HG02885 (cell line): Measurements from ENCODE around the gene IFT88.

Experiments used
- ATAC-seq: cut with Tn5 transposase; IDR thresholded peaks from one replicate; pipeline ENCODE4 v1.9.1; 2021; ENCODE audit warnings: mild to moderate bottlenecking; ENCODE audit not compliant: unreplicated experiment, poor library complexity

Gene IFT88

GRCh38 chr13:20565115-20565736 lies 1.7 kb upstream of the IFT88 start:
- ATAC-seq: no peak

DNA sequence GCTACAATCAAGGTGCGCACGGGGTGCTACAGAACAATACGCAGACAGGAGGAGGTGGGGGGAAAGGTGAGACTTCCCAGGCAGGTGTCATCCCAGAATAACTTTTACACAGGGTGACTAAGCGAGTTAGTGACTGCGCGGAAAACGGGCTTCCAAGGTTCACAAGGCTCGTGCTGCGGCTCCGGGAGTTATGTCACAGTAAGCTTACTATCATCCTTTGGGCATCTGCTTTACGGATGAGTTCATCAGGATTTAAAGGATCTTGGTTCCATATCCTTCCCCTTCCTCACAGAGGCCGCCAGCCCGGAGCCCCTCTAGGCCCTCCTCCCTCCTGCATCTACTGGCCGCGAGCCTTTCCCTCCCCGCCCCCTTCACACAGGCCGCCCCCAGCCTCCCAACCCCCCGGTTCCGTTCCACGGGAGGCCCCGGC lies 474 bp upstream of the IFT88 start:
- peak; percentile 43 for ATAC-seq

GRCh38 chr13:20567881-20568528 lies 1.0 kb downstream of the IFT88 start:
- no peak for ATAC-seq

GRCh38 chr13:20570517-20570916 lies 3.6 kb downstream of the IFT88 start:
- ATAC-seq: no peak

- ATAC-seq: no peak
Observed at GRCh38 chr13:20571676-20572075, 4.7 kb downstream of the IFT88 start.

GRCh38 chr13:20573186-20573585 lies 6.2 kb downstream of the IFT88 start:
- ATAC-seq: no peak

DNA sequence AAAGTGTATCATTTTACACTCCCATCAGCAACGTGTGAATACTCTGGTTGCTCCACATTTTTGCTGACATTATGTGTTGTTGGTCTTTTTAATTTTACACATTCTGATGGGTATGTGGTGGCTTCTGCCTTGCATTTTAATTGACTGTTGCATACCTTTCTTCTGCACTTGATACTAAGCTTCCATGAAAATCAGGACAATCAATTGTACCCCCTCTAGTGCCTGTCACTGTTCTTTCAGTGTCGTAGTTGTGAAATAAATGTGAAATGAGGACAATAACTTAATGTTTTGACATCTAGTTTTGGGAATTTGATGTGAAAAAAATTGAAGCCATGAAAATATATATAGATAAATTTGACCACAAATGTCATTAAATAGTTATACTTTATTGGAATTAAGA lies 6.7 kb downstream of the IFT88 start:
- no peak for ATAC-seq

GRCh38 chr13:20579191-20579590 lies 12.2 kb downstream of the IFT88 start:
- no peak for ATAC-seq

GRCh38 chr13:20580257-20580656 lies 13.3 kb downstream of the IFT88 start:
- no peak for ATAC-seq

GRCh38 chr13:20582026-20582425 lies 15.1 kb downstream of the IFT88 start:
- ATAC-seq: no peak

DNA sequence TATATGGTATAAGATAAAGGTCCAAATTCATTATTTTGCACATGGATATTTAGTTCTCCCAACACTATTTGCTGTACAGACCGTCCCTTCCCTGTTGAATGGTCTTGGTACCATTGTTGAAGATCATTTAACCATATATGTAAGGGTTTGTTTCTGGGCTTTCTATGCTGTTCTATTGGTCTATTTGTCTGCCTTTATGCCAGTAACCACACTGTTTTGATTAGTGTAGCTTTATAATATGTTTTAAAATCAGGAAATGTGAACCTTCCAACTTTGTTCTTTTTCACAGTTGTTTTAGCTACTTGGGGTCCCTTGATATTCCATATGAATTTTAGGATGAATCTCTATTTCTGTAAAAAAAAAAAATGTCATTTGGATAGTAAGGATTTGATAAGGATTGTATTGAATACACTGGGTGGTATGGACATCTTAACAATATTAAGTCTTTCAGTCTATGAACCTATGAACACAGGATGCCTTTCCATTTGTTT lies 16.9 kb downstream of the IFT88 start:
- ATAC-seq: no peak

- no peak for ATAC-seq
Observed at GRCh38 chr13:20585371-20585770, 18.4 kb downstream of the IFT88 start.

DNA sequence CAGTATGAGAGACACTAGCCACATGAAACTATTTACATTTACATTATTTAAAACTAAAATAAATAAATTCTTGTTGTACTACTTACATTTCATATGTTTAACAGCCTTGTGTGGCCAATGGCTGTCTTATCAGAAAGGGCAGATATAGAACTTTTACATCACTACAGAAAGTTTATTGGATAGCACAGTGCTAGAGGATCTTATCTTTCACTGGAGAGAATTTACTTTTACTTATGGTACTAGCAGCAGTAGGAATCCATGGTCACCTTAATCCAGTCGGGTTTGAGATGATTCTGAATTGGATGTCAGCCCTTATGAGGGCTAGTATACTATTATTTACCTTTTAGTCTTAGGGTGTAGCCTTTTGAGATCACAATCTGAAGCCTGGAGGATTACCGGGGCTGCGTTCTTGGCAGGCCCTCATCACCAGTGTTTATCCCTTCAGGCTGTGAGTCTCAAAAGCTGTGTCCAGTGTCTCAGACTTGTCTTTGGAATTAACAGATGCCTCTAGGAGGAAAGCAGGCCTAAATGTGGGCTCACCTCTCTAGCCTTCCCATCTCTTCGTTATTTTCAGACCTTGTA lies 21.7 kb downstream of the IFT88 start:
- no peak for ATAC-seq

DNA sequence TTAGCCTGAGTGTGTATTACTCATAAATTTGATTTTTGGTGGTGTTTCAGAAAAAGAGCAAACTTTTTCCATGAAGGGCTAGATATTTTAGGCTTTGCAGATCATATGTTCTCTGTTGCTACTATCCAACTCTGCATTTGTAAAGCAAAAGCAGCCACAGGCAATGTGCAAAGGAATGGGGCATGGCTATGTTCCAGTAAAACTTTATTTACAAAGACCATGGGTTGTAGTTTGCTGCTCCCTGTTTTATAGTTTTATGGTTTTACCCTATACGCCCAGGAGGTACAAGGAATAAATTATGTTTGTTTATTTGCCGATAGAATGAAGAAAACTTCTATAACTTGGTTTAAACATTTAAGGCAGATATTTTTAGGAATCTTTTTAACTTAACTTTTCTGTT lies 23.6 kb downstream of the IFT88 start:
- ATAC-seq: no peak

- no peak for ATAC-seq
Observed at GRCh38 chr13:20592606-20593005, 25.6 kb downstream of the IFT88 start.

GRCh38 chr13:20594280-20594679 lies 27.3 kb downstream of the IFT88 start:
- no peak for ATAC-seq

- ATAC-seq: no peak
Observed at GRCh38 chr13:20607015-20607414, 40.1 kb downstream of the IFT88 start.

DNA sequence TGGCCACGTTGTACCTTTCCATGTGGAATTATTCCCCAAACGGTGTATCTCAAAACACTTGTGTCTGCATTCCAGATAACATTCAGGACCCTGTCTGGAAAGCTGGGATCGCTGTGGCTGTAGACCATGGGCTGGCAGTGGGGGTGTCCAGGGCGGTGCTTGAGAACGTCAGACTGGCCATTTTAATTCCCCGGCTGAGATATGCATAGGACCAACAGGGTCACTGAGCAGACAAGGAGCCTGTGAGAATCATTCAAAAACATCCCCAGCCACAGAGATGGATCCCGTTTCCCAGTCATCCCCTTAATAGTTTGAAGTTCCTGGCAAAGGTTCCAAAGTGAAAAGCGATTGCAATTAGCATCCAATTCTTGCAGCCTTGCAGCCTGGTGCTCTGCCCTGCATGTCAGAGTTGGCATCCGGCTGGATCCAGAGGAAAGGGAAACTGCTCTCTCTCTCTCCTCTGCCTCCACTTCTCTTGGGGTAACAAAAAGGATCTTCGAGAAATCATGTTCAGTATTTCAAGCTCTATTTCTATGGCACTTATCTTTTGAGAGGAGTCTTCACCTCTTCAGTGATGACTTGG lies 41.6 kb downstream of the IFT88 start:
- no peak for ATAC-seq

DNA sequence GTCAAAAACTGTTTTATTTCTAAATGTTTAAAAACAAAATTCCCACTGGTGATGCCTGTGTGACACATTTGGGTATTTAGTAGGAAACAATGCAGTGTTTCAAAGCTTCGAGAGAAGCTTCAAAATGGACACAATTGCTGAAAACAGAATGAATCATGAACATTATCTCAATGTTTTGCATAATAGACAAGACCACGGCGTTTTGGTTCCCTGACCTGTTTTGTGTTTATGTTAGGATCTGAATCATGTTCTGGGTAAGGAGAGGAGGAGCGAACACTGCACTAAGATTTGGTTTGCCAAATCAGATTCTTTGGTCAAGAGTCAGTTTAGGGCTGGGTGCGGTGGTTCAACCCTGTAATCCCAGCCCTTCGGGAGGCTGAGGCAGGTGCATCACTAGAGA lies 42.2 kb downstream of the IFT88 start:
- no peak for ATAC-seq

- no peak for ATAC-seq
Observed at GRCh38 chr13:20610006-20610405, 43.0 kb downstream of the IFT88 start.

GRCh38 chr13:20616059-20616797 lies 49.3 kb downstream of the IFT88 start:
- no peak for ATAC-seq
